Nasal cavity respiratory epithelium epithelial cell of viscerocranial mucosa (primary cell): ENCODE results near the gene SLC29A3. TPM values are rescaled to one million over a fixed set of nuclear protein-coding genes. Genes with fewer than 3 reads are reported as not detected.

ENCODE experiments used
- total RNA-seq: library from RNA; depleted of rRNA; stranded (reverse); fragments of >200 nt; gene quantifications from 2 replicates; pipeline ENCODE4 v1.2.3, GENCODE V29; 2014

The SLC29A3 gene
- total RNA-seq = 0.34 and 2.1 TPM in 2 replicates

GRCh38 chr10:71319042-71319799 lies at the start of gene SLC29A3:
SLC29A3 (plus strand) TSS chr10:71319259; CDS start chr10:71319310, 51 bp downstream.

GRCh38 chr10:71396711-71397295 lies 77.7 kb downstream of the SLC29A3 start, which contains the start of gene CDH23:
CDH23 (plus strand) TSS chr10:71396920; CDS start chr10:71439832, 42,912 bp downstream.

Other genes starting within 250 kb of the SLC29A3 start
- 67.2 and 67.3 TPM in 2 replicates for gene UNC5B, start 106.7 kb upstream of the SLC29A3 start, total RNA-seq
- under 0.01 and 0.14 TPM in 2 replicates for gene CDH23, start 77.7 kb downstream of the SLC29A3 start, total RNA-seq